Measurements from ENCODE around the gene HLTF. TPM values are rescaled to one million over a fixed set of nuclear protein-coding genes. Genes with fewer than 3 reads are reported as not detected.

HLTF gene
- total and polyA plus RNA-seq, 2 of the 13 experiments (the other 11 are each of a cell fraction or from before 2014, with no cell fraction given) = 12.0 to 22.9 TPM

DNA sequence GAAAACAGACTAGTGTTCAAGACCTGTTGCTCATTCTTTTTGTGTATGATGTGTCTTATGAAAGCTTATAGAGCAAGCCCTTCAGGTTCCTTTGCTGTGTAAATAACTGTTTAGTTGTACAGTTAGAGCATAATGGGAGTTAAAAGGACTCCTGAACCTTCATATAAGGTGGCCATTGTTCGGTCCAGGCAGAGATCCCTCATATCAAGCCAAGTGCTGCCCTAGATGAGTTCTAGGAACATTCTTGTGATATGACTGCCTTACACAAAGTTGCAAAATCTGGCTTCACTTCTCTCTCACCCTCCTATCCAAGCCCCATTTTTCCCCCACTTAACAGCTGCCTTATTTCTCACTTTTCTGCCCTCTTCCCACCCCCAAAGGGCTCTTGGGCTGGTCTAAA lies 68.1 kb downstream of the HLTF start:
- ChIA-PET POLR2A (no interaction called here), CTCF (ENCODE audit: low intra/inter-chr PET ratio, low total read pairs) (no interaction called here)
- TF ChIP-seq SOX13 (IDR thresholded peaks at IDR 0.05) = no peak
- peak in 1 of 2 experiments; percentile 77; a peak in 2 of 4 replicates for TF ChIP-seq SOX13 (CRISPR knock-in tag; conservative IDR thresholded peaks at IDR 0.05 in 1 of 2, IDR thresholded peaks at IDR 0.05 in 1 of 2)
- TF ChIP-seq, protein P1, sequence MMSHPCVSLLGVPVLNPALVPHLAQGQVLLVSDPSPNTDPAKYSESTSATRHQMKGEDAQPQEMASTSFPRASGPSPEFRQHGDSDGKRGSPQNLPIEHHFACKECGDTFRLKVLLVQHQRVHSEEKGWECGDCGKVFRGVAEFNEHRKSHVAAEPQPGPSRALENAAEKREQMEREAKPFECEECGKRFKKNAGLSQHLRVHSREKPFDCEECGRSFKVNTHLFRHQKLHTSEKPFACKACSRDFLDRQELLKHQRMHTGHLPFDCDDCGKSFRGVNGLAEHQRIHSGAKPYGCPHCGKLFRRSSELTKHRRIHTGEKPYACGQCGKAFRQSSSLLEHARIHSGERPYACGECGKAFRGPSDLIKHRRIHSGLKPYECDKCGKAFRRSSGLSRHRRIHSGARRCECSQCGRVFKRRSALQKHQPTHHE (CRISPR knock-in tag; IDR thresholded peaks at IDR 0.05; ENCODE audit: borderline replicate concordance) = no peak
- TF ChIP-seq ZNF569 (CRISPR knock-in tag; IDR thresholded peaks at IDR 0.05; ENCODE audit: borderline replicate concordance) = no peak
- no peak for TF ChIP-seq ZNF383 (CRISPR knock-in tag; IDR thresholded peaks at IDR 0.05; ENCODE audit: borderline replicate concordance)
- TF ChIP-seq CHCHD3 (CRISPR knock-in tag; IDR thresholded peaks at IDR 0.05) = no peak
- TF ChIP-seq NCOR1 (IDR thresholded peaks at IDR 0.05; ENCODE audit: borderline replicate concordance, low read length) = peak; percentile 31; the same call in 1 of the 2 replicates
- no peak for TF ChIP-seq ZNF562 (CRISPR knock-in tag; IDR thresholded peaks at IDR 0.05; ENCODE audit: borderline replicate concordance)
- 0 out of 2 replicates have a peak, but pooled peaks have one; percentile 25 for TF ChIP-seq SAP130 (CRISPR knock-in tag; IDR thresholded peaks at IDR 0.05; ENCODE audit: low read depth)
- TF ChIP-seq, protein P2, sequence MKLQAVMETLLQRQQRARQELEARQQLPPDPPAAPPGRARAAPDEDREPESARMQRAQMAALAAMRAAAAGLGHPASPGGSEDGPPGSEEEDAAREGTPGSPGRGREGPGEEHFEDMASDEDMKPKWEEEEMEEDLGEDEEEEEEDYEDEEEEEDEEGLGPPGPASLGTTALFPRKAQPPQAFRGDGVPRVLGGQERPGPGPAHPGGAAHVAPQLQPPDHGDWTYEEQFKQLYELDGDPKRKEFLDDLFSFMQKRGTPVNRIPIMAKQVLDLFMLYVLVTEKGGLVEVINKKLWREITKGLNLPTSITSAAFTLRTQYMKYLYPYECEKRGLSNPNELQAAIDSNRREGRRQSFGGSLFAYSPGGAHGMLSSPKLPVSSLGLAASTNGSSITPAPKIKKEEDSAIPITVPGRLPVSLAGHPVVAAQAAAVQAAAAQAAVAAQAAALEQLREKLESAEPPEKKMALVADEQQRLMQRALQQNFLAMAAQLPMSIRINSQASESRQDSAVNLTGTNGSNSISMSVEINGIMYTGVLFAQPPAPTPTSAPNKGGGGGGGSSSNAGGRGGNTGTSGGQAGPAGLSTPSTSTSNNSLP (IDR thresholded peaks at IDR 0.05; ENCODE audit: low read depth, low read length) = peak; percentile 58; the same call in 1 of the 2 replicates
- TF ChIP-seq SOX5 (CRISPR knock-in tag; IDR thresholded peaks at IDR 0.05; ENCODE audit: borderline replicate concordance) = peak; percentile 68; the same call in 1 of the 2 replicates
- TF ChIP-seq ZNF772 (CRISPR knock-in tag; IDR thresholded peaks at IDR 0.05) = no peak
- peak; percentile 37; the same call in 1 of the 2 replicates for TF ChIP-seq ISL2 (CRISPR knock-in tag; IDR thresholded peaks at IDR 0.05)
- TF ChIP-seq, protein P3, sequence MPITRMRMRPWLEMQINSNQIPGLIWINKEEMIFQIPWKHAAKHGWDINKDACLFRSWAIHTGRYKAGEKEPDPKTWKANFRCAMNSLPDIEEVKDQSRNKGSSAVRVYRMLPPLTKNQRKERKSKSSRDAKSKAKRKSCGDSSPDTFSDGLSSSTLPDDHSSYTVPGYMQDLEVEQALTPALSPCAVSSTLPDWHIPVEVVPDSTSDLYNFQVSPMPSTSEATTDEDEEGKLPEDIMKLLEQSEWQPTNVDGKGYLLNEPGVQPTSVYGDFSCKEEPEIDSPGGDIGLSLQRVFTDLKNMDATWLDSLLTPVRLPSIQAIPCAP (CRISPR knock-in tag; IDR thresholded peaks at IDR 0.05; ENCODE audit: low read depth) = no peak
- peak; percentile 36; the same call in 1 of the 2 replicates for TF ChIP-seq SALL1 (CRISPR knock-in tag; IDR thresholded peaks at IDR 0.05)
- TF ChIP-seq ZNF235 (CRISPR knock-in tag; IDR thresholded peaks at IDR 0.05; ENCODE audit: borderline replicate concordance) = no peak
- 0 out of 2 replicates have a peak, but pooled peaks have one; percentile 45 for TF ChIP-seq ZNF644 (CRISPR knock-in tag; IDR thresholded peaks at IDR 0.05; ENCODE audit: low read depth)
- TF ChIP-seq, protein P4, sequence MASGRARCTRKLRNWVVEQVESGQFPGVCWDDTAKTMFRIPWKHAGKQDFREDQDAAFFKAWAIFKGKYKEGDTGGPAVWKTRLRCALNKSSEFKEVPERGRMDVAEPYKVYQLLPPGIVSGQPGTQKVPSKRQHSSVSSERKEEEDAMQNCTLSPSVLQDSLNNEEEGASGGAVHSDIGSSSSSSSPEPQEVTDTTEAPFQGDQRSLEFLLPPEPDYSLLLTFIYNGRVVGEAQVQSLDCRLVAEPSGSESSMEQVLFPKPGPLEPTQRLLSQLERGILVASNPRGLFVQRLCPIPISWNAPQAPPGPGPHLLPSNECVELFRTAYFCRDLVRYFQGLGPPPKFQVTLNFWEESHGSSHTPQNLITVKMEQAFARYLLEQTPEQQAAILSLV (CRISPR knock-in tag; IDR thresholded peaks at IDR 0.05; ENCODE audit: borderline replicate concordance) = no peak

More for the DNA sequence above, 68.1 kb downstream of the HLTF start:
- Histone ChIP-seq H3K27ac (ENCODE audit: extremely low read length, insufficient read depth, low read length) (peak overlapping the region; percentile 62), H3K36me3 (replicated peaks in 1 of 2; ENCODE audit: control insufficient read depth in 1 of 2, insufficient read depth in 2 of 2, low read length in 2 of 2) (peaks cover 3 to 13% of the 10 kb centered on the region in 2 experiments; a peak in 3 of 5 replicates), H3K9me3 (ENCODE audit: low read length) (no peaks in the 10 kb centered on the region), H3K79me2 (ENCODE audit: insufficient read depth, low read length) (no peaks in the 10 kb centered on the region), H3K9ac (ENCODE audit: insufficient read depth, low read depth, low read length) (peak overlapping the region; percentile 33; the same call in 1 of the 2 replicates), H2AFZ (ENCODE audit: low read length) (no peak overlapping the region), H3K27me3 (ENCODE audit: control insufficient read depth in 1 of 2, insufficient read depth in 2 of 2, low read length in 2 of 2) (no peaks in the 10 kb centered on the region), H3K4me2 (ENCODE audit: low read depth, low read length) (peak overlapping the region; percentile 52), H3K4me1 (ENCODE audit: insufficient read depth, low read length) (peaks cover 23% of the 10 kb centered on the region), H4K20me1 (ENCODE audit: insufficient read depth, low read length) (no peaks in the 10 kb centered on the region), H3K4me3 (replicated peaks in 1 of 3; ENCODE audit: insufficient read depth in 1 of 3, low read depth in 2 of 3, low read length in 3 of 3) (no peak overlapping the region)
- in situ Hi-C loops (cut with HindIII; ENCODE audit: extremely low pct_ligation_motif_present, low pct_unique_long_range_greater_than_20kb) (no loop called here), intact Hi-C loops (cut with micrococcal nuclease; ENCODE audit: unreplicated experiment) (loop anchor here (1.0 to 10.0 kb wide), 2 partner anchors 8 to 207 kb away; partner anchors contain the start of gene CP)
- no TSS peak for BruUV-seq (replicated peaks)
- FAIRE-seq (peak; percentile 62), ATAC-seq (peak; percentile 97), DNase-seq (ENCODE audit: low spot score) (peak; percentile 91)
- WGBS (ENCODE audit: low lambda C conversion rate) = 29% methylated on average over 1 of the region's 1 CpG
